Right atrium auricular region (tissue), 2 donors: ENCODE data around the gene RUNX2. TPM values are rescaled to one million over a fixed set of nuclear protein-coding genes. Genes with fewer than 3 reads are reported as not detected.

ENCODE experiments used
- DNase-seq: peaks from one replicate; pipeline ENCODE4 v3.0.0-alpha.2; 2019; ENCODE audit warnings: low spot score
- H3K27ac ChIP-seq, 2 donors: fragments of 200-600 bp; sonication (generic); 1 replicate in 1 of 2; 2 replicates in 1 of 2; pipeline ENCODE4 v1.5.1; 2016 to 2019
- H3K27me3 ChIP-seq, 2 donors: fragments of 200-600 bp; sonication (generic); one replicate each; pipeline versions ENCODE4 v1.5.1 to v1.6.0; 2017 to 2019
- H3K36me3 ChIP-seq: fragments of 200-600 bp; sonication (generic); one replicate; pipeline ENCODE4 v1.5.1; 2016
- H3K4me1 ChIP-seq, 2 donors: fragments of 200-600 bp; sonication (generic); one replicate each; pipeline versions ENCODE4 v1.5.1 to v1.6.0; 2017 to 2019
- H3K4me3 ChIP-seq, 2 donors: fragments of 200-600 bp; sonication (generic); 1 replicate in 1 of 2; 2 replicates in 1 of 2; pipeline ENCODE4 v1.5.1; 2017 to 2019; ENCODE audit warnings: mild to moderate bottlenecking in 1 of 2, moderate library complexity in 1 of 2
- H3K9me3 ChIP-seq, 2 donors: fragments of 200-600 bp; sonication (generic); one replicate each; pipeline ENCODE4 v1.5.1; 2019
- CTCF ChIP-seq, 2 donors: fragments of 200-600 bp; sonication (generic); IDR thresholded peaks; one replicate each; pipeline ENCODE4 v1.5.1; 2019; ENCODE audit warnings: antibody characterized with exemption in 2 of 2
- total RNA-seq, 2 donors: library from RNA; depleted of rRNA; stranded (reverse); fragments of >200 nt; gene quantifications; one replicate each; pipeline ENCODE4 v1.1.0, GENCODE V29; 2016

RUNX2 gene
- total RNA-seq, 2 donors from 2014 or later: 0.55 to 0.85 TPM

GRCh38 chr6:45326698-45327417 is 1.3 kb upstream of the RUNX2 start:
- H3K4me3 ChIP-seq: no peak overlapping the region
- no peaks in the 10 kb centered on the region for H3K9me3 ChIP-seq
- DNase-seq: no peak
- TF ChIP-seq CTCF (IDR thresholded peaks at IDR 0.05): no peak
- H3K27ac ChIP-seq: no peak overlapping the region
- H3K27me3 ChIP-seq: no peaks in the 10 kb centered on the region
- no peaks in the 10 kb centered on the region for H3K36me3 ChIP-seq
- H3K4me1 ChIP-seq: no peaks in the 10 kb centered on the region

- Histone ChIP-seq H3K9me3 (no peaks in the 10 kb centered on the region), H3K36me3 (no peaks in the 10 kb centered on the region), H3K4me1 (no peaks in the 10 kb centered on the region), H3K27ac (no peak overlapping the region), H3K4me3 (no peak overlapping the region), H3K27me3 (no peaks in the 10 kb centered on the region)
- TF ChIP-seq CTCF (IDR thresholded peaks at IDR 0.05): no peak
- DNase-seq: no peak
These were observed 393 bp downstream of the RUNX2 start for GRCh38 chr6:45328523-45328922.

- TF ChIP-seq CTCF (IDR thresholded peaks at IDR 0.05): no peak
- Histone ChIP-seq H3K27ac (no peak overlapping the region), H3K4me1 (no peaks in the 10 kb centered on the region), H3K9me3 (no peaks in the 10 kb centered on the region), H3K4me3 (no peak overlapping the region), H3K27me3 (no peaks in the 10 kb centered on the region), H3K36me3 (no peaks in the 10 kb centered on the region)
- DNase-seq: no peak
These were observed 16.8 kb downstream of the RUNX2 start for GRCh38 chr6:45344900-45345299.

- no peaks in the 10 kb centered on the region for H3K4me1 ChIP-seq
- no peak for DNase-seq
- H3K27me3 ChIP-seq: no peaks in the 10 kb centered on the region
- no peaks in the 10 kb centered on the region for H3K9me3 ChIP-seq
- H3K4me3 ChIP-seq: no peak overlapping the region
- no peak overlapping the region for H3K27ac ChIP-seq
- H3K36me3 ChIP-seq: no peaks in the 10 kb centered on the region
- TF ChIP-seq CTCF (IDR thresholded peaks at IDR 0.05): no peak
These were observed 22.1 kb downstream of the RUNX2 start for GRCh38 chr6:45350186-45350710.

- no peak overlapping the region for H3K27ac ChIP-seq
- H3K27me3 ChIP-seq: no peaks in the 10 kb centered on the region
- H3K9me3 ChIP-seq: no peaks in the 10 kb centered on the region
- DNase-seq: no peak
- no peaks in the 10 kb centered on the region for H3K36me3 ChIP-seq
- TF ChIP-seq CTCF (IDR thresholded peaks at IDR 0.05): no peak
- no peak overlapping the region for H3K4me3 ChIP-seq
- no peaks in the 10 kb centered on the region for H3K4me1 ChIP-seq
These were observed 22.9 kb downstream of the RUNX2 start for GRCh38 chr6:45351076-45351475.

GRCh38 chr6:45351667-45352066 is 23.5 kb downstream of the RUNX2 start:
- Histone ChIP-seq H3K27ac (no peak overlapping the region), H3K27me3 (no peaks in the 10 kb centered on the region), H3K9me3 (no peaks in the 10 kb centered on the region), H3K36me3 (no peaks in the 10 kb centered on the region), H3K4me1 (no peaks in the 10 kb centered on the region), H3K4me3 (no peak overlapping the region)
- no peak for TF ChIP-seq CTCF (IDR thresholded peaks at IDR 0.05)
- DNase-seq: no peak
